Suprapubic skin (tissue), 4 donors: Measurements from ENCODE around the gene ITGA1.

Experiments used
- CTCF ChIP-seq, 2 donors: fragments of 200-600 bp in 1 of 2; fragments of 450-650 bp in 1 of 2; sonication (generic) in 1 of 2; IDR thresholded peaks; one replicate each; pipeline ENCODE4 v1.5.1; 2016 to 2019; ENCODE audit warnings: antibody characterized with exemption in 2 of 2, mild to moderate bottlenecking in 1 of 2, moderate library complexity in 1 of 2
- EP300 ChIP-seq: sonication (generic); formaldehyde crosslinking; IDR thresholded peaks from one replicate; pipeline ENCODE4 v1.6.1; 2017; ENCODE audit warnings: antibody characterized with exemption
- POLR2AphosphoS5 ChIP-seq, 3 donors: sonication (generic); formaldehyde crosslinking; IDR thresholded peaks; one replicate each; pipeline ENCODE4 v1.6.1; 2017; ENCODE audit warnings: antibody characterized with exemption in 3 of 3

- TF ChIP-seq CTCF (IDR thresholded peaks at IDR 0.05), result no peak
- TF ChIP-seq EP300, result no peak
- no peak for TF ChIP-seq POLR2AphosphoS5 (IDR thresholded peaks at IDR 0.05)
These were observed 44.2 kb upstream of the ITGA1 start for GRCh38 chr5:52743529-52743928.
